SU-DHL-6 (cell line): ENCODE results near the gene OR2F2.

Source experiments
- H2AFZ ChIP-seq: fragments of 200-600 bp; sonication (generic); 2 replicates; pipeline ENCODE4 v1.6.1; 2014; ENCODE audit warnings: low read depth, mild to moderate bottlenecking, moderate library complexity, mixed read lengths, antibody characterized with exemption, low read length; ENCODE audit not compliant: severe bottlenecking
- H3F3A ChIP-seq: fragments of 200-600 bp; shearing (Covaris generic); 2 replicates; pipeline ENCODE4 v1.6.0; 2016; ENCODE audit warnings: antibody characterized with exemption, mild to moderate bottlenecking; ENCODE audit not compliant: insufficient read depth
- H3K27ac ChIP-seq: fragments of 200-600 bp; sonication (generic); 2 replicates; pipeline ENCODE4 v1.5.1; 2016; ENCODE audit warnings: low read depth, mild to moderate bottlenecking, low read length, moderate library complexity, mixed read lengths
- H3K27me3 ChIP-seq: fragments of 200-600 bp; sonication (generic), shearing (Covaris generic); 2 replicates; pipeline ENCODE4 v1.6.0; 2014; ENCODE audit warnings: mild to moderate bottlenecking, low read length
- H3K36me3 ChIP-seq: fragments of 200-600 bp; sonication (generic); 2 replicates; pipeline ENCODE4 v1.6.1; 2014; ENCODE audit warnings: mild to moderate bottlenecking, low read length, mixed read lengths
- H3K4me2 ChIP-seq: fragments of 300-600, 200-600 bp; shearing (Covaris generic), sonication (generic); 2 replicates; pipeline ENCODE4 v1.6.0; 2014; ENCODE audit warnings: low read length, low read depth, mild to moderate bottlenecking; ENCODE audit not compliant: poor library complexity, severe bottlenecking
- H3K4me3 ChIP-seq: fragments of 200-600 bp; sonication (generic); 2 replicates; pipeline ENCODE4 v1.5.1; 2014; ENCODE audit warnings: antibody characterized with exemption, low read length, mild to moderate bottlenecking, mixed read lengths; ENCODE audit not compliant: insufficient read depth, poor library complexity, severe bottlenecking
- H3K79me2 ChIP-seq: fragments of 200-600 bp; sonication (generic); 2 replicates; pipeline ENCODE4 v1.6.1; 2014; ENCODE audit warnings: mild to moderate bottlenecking, low read length, moderate library complexity; ENCODE audit not compliant: insufficient read depth
- H3K9ac ChIP-seq: fragments of 200-600 bp; sonication (generic); 2 replicates; pipeline ENCODE4 v1.7.0; 2014; ENCODE audit warnings: mild to moderate bottlenecking, low read length
- H3K9me2 ChIP-seq: fragments of 200-600 bp; sonication (generic); replicated peaks from 2 replicates; pipeline ENCODE4 v1.6.1; 2014; ENCODE audit warnings: low read length; ENCODE audit not compliant: insufficient read depth
- H3K9me3 ChIP-seq: fragments of 200-600 bp; sonication (generic); 2 replicates; pipeline ENCODE4 v1.6.1; 2014; ENCODE audit warnings: low read length, mixed read lengths; ENCODE audit not compliant: insufficient read depth
- H4K20me1 ChIP-seq: fragments of 200-600 bp; sonication (generic); 2 replicates; pipeline ENCODE4 v1.6.1; 2014; ENCODE audit warnings: low read depth, mild to moderate bottlenecking, antibody characterized with exemption, low read length, moderate library complexity, mixed read lengths
- EZH2phosphoT487 ChIP-seq: fragments of 200-600 bp; sonication (generic), shearing (Covaris generic); conservative IDR thresholded peaks from 2 replicates; pipeline ENCODE4 v1.6.1; 2018; ENCODE audit warnings: mild to moderate bottlenecking, antibody characterized with exemption, low read length, moderate library complexity, mixed read lengths
- TF ChIP-seq, protein P1 (sequence below): fragments of 200-600 bp; sonication (generic); IDR thresholded peaks from one replicate; pipeline ENCODE4 v1.5.1; 2017; ENCODE audit warnings: antibody characterized with exemption, mild to moderate bottlenecking, low read length, moderate library complexity; ENCODE audit not compliant: insufficient read depth, poor library complexity, severe bottlenecking

The OR2F2 gene

GRCh38 chr7:143913945-143914615, 21.0 kb upstream of the OR2F2 start:
- Histone ChIP-seq H4K20me1 (no peaks in the 10 kb centered on the region), H3K9me2 (no peaks in the 10 kb centered on the region), H2AFZ (no peak overlapping the region), H3K4me2 (no peak overlapping the region), H3K36me3 (no peaks in the 10 kb centered on the region), H3K79me2 (no peaks in the 10 kb centered on the region), H3K9me3 (no peaks in the 10 kb centered on the region), H3K4me3 (no peak overlapping the region), H3K9ac (no peak overlapping the region), H3K27me3 (no peaks in the 10 kb centered on the region), H3F3A (no peaks in the 10 kb centered on the region), H3K27ac (no peak overlapping the region)
- TF ChIP-seq, protein P1, sequence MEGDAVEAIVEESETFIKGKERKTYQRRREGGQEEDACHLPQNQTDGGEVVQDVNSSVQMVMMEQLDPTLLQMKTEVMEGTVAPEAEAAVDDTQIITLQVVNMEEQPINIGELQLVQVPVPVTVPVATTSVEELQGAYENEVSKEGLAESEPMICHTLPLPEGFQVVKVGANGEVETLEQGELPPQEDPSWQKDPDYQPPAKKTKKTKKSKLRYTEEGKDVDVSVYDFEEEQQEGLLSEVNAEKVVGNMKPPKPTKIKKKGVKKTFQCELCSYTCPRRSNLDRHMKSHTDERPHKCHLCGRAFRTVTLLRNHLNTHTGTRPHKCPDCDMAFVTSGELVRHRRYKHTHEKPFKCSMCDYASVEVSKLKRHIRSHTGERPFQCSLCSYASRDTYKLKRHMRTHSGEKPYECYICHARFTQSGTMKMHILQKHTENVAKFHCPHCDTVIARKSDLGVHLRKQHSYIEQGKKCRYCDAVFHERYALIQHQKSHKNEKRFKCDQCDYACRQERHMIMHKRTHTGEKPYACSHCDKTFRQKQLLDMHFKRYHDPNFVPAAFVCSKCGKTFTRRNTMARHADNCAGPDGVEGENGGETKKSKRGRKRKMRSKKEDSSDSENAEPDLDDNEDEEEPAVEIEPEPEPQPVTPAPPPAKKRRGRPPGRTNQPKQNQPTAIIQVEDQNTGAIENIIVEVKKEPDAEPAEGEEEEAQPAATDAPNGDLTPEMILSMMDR: no peak
- TF ChIP-seq EZH2phosphoT487: no peak

GRCh38 chr7:143914938-143915652, 19.9 kb upstream of the OR2F2 start:
- H3K9ac ChIP-seq: no peak overlapping the region
- H2AFZ ChIP-seq: no peak overlapping the region
- H3K36me3 ChIP-seq: no peaks in the 10 kb centered on the region
- H4K20me1 ChIP-seq: no peaks in the 10 kb centered on the region
- H3K4me3 ChIP-seq: no peak overlapping the region
- H3K27me3 ChIP-seq: no peaks in the 10 kb centered on the region
- no peak overlapping the region for H3K27ac ChIP-seq
- H3K4me2 ChIP-seq: no peak overlapping the region
- TF ChIP-seq EZH2phosphoT487: no peak
- TF ChIP-seq, protein P1: no peak
- no peaks in the 10 kb centered on the region for H3K9me3 ChIP-seq
- H3K79me2 ChIP-seq: no peaks in the 10 kb centered on the region
- H3F3A ChIP-seq: no peaks in the 10 kb centered on the region
- no peaks in the 10 kb centered on the region for H3K9me2 ChIP-seq

GRCh38 chr7:143924851-143925250, 10.2 kb upstream of the OR2F2 start:
- Histone ChIP-seq H3K9me3 (no peaks in the 10 kb centered on the region), H3K9me2 (no peaks in the 10 kb centered on the region), H3F3A (no peaks in the 10 kb centered on the region), H3K4me2 (no peak overlapping the region), H3K79me2 (no peaks in the 10 kb centered on the region), H3K4me3 (no peak overlapping the region), H3K9ac (no peak overlapping the region), H2AFZ (no peak overlapping the region), H3K36me3 (no peaks in the 10 kb centered on the region), H3K27me3 (no peaks in the 10 kb centered on the region), H3K27ac (no peak overlapping the region), H4K20me1 (no peaks in the 10 kb centered on the region)
- TF ChIP-seq, protein P1: no peak
- no peak for TF ChIP-seq EZH2phosphoT487
